Sciatic nerve (tissue), 2 donors: Measurements from ENCODE around the gene ZW10. TPM values are rescaled to one million over a fixed set of nuclear protein-coding genes. Genes with fewer than 3 reads are reported as not detected.
A peak's percentile ranks its signal among the peaks of the same experiment; 100 is the strongest.
"Not testable (repeated sequence)": the region's sequence is repeated elsewhere in the genome, so short reads cannot be mapped to it uniquely, and the experiment has no call there.

ENCODE experiments used
- ATAC-seq: fragments of 200-7000 bp; cut with Tn5 transposase; one replicate; pipeline ENCODE4 v1.9.1; 2020; ENCODE audit warnings: mild to moderate bottlenecking, moderate library complexity
- DNase-seq: peaks from one replicate; pipeline ENCODE4 v3.0.0-alpha.2; 2020; ENCODE audit warnings: low spot score
- intact Hi-C: fragments of 100-400 bp; cut with DNase I; formaldehyde crosslinking; loops from one replicate; pipeline ENCODE4 v1.14.2; 2022
- total RNA-seq: library from RNA; stranded (reverse); fragmentation: NEBNext Ultra II Directional; extraction: Animal tissue kit (Norgen Biotek cat#: 25700); gene quantifications from one replicate; pipeline ENCODE4 v1.2.1, GENCODE V29; 2021
- donor health status: DM: no; HTN: no; CAD: no.
- donor health status: DM: no; HTN: no; CAD: no.

Gene ZW10
- total RNA-seq: 11.6 TPM

- peak; percentile 99 for ATAC-seq
- peak; percentile 99 for DNase-seq
- intact Hi-C loops: no loop called here
Measured at GRCh38 chr11:113773416-113774173, at the start of gene ZW10. TSS of gene ZW10 (minus strand) at chr11:113773692. CDS start at chr11:113773666, 26 bp downstream.

- intact Hi-C loops: no loop called here
- ATAC-seq (no peak), DNase-seq (no peak)
Measured at GRCh38 chr11:113818426-113818825, 44.9 kb upstream of the ZW10 start.

- no peak for DNase-seq
- no peak for ATAC-seq
- intact Hi-C loops: no loop called here
Measured at GRCh38 chr11:113817626-113818025, 44.1 kb upstream of the ZW10 start.

- ATAC-seq: no peak
- intact Hi-C loops: no loop called here
Measured at GRCh38 chr11:113817162-113817561, 43.7 kb upstream of the ZW10 start.

GRCh38 chr11:113814181-113814580, 40.7 kb upstream of the ZW10 start:
- intact Hi-C loops: no loop called here
- ATAC-seq: no peak
- DNase-seq: no peak

More at GRCh38 chr11:113817162-113817561, 43.7 kb upstream of the ZW10 start:
- DNase-seq: no peak

GRCh38 chr11:113808931-113809330, 35.4 kb upstream of the ZW10 start:
- intact Hi-C loops: no loop called here
- ATAC-seq (no peak), DNase-seq (no peak)

GRCh38 chr11:113806406-113806805, 32.9 kb upstream of the ZW10 start:
- DNase-seq (no peak), ATAC-seq (no peak)
- intact Hi-C loops: no loop called here

GRCh38 chr11:113805640-113806039, 32.1 kb upstream of the ZW10 start:
- DNase-seq (no peak), ATAC-seq (no peak)
- intact Hi-C loops: no loop called here

GRCh38 chr11:113802621-113803020, 29.1 kb upstream of the ZW10 start:
- DNase-seq: no peak
- ATAC-seq: no peak
- intact Hi-C loops: no loop called here

GRCh38 chr11:113796663-113797259, 23.3 kb upstream of the ZW10 start:
- ATAC-seq (peak; percentile 75), DNase-seq (no peak)
- intact Hi-C loops: no loop called here

GRCh38 chr11:113789675-113790320, 16.3 kb upstream of the ZW10 start:
- intact Hi-C loops: no loop called here
- DNase-seq: no peak
- ATAC-seq: no peak

GRCh38 chr11:113789016-113789415, 15.5 kb upstream of the ZW10 start:
- DNase-seq, intact Hi-C loops, ATAC-seq: not testable (repeated sequence)

GRCh38 chr11:113782134-113782533, 8.6 kb upstream of the ZW10 start:
- intact Hi-C loops: no loop called here
- ATAC-seq (no peak), DNase-seq (no peak)

GRCh38 chr11:113781682-113782081, 8.2 kb upstream of the ZW10 start:
- DNase-seq (no peak), ATAC-seq (no peak)
- intact Hi-C loops: no loop called here

- ATAC-seq: no peak
- intact Hi-C loops: no loop called here
- no peak for DNase-seq
Measured at GRCh38 chr11:113779496-113779895, 6.0 kb upstream of the ZW10 start, which contains the start of gene CLDN25. TSS of gene CLDN25 (plus strand) at chr11:113779796. CDS start at chr11:113779796, 0 bp downstream.

GRCh38 chr11:113778111-113778910, 4.8 kb upstream of the ZW10 start:
- intact Hi-C loops: no loop called here
- ATAC-seq: no peak
- no peak for DNase-seq

GRCh38 chr11:113774174-113774503, 647 bp upstream of the ZW10 start:
- ATAC-seq (no peak), DNase-seq (no peak)
- intact Hi-C loops: no loop called here

GRCh38 chr11:113773092-113773415, 438 bp downstream of the ZW10 start:
- intact Hi-C loops: no loop called here
- no peak for DNase-seq

GRCh38 chr11:113771964-113772363, 1.5 kb downstream of the ZW10 start:
- ATAC-seq (no peak), DNase-seq (no peak)
- intact Hi-C loops: no loop called here

More at GRCh38 chr11:113773092-113773415, 438 bp downstream of the ZW10 start:
- ATAC-seq: no peak
